Activated T-cell treated with anti-CD3 and anti-CD28 coated beads, Interleukin-2, amount 50 U/mL, for 4 hours (primary cell): ENCODE measurements around the gene SMIM36. TPM values are rescaled to one million over a fixed set of nuclear protein-coding genes. Genes with fewer than 3 reads are reported as not detected.
"Not testable (repeated sequence)": the region's sequence is repeated elsewhere in the genome, so short reads cannot be mapped to it uniquely, and the experiment has no call there.

Experiments used
- ATAC-seq, 2 donors: fragments of 200-7000 bp; cut with Tn5 transposase; one replicate each; pipeline ENCODE4 v1.10.0; 2021
- DNase-seq: peaks from one replicate; pipeline ENCODE4 v3.0.0-alpha.2; 2020
- H3K27me3 Mint-ChIP-seq: one replicate; pipeline ENCODE4 v1.8.0; 2021; ENCODE audit warnings: low read depth, mixed read lengths
- H3K36me3 Mint-ChIP-seq: one replicate; pipeline ENCODE4 v1.8.0; 2022; ENCODE audit warnings: mixed read lengths; ENCODE audit not compliant: insufficient read depth
- H3K4me1 Mint-ChIP-seq: one replicate; pipeline ENCODE4 v1.8.0; 2021; ENCODE audit warnings: low read depth, mixed read lengths
- H3K4me3 Mint-ChIP-seq: one replicate; pipeline ENCODE4 v1.8.0; 2021; ENCODE audit warnings: mild to moderate bottlenecking, moderate library complexity, mixed read lengths
- H3K9me3 Mint-ChIP-seq: one replicate; pipeline ENCODE4 v1.8.0; 2021; ENCODE audit warnings: mixed read lengths
- total RNA-seq, 3 donors: library from RNA; stranded (reverse); gene quantifications; one replicate each; pipeline ENCODE4 v1.2.1, GENCODE V29; 2021

SMIM36 gene
- total RNA-seq, 3 donors from 2014 or later, result not detected

DNA sequence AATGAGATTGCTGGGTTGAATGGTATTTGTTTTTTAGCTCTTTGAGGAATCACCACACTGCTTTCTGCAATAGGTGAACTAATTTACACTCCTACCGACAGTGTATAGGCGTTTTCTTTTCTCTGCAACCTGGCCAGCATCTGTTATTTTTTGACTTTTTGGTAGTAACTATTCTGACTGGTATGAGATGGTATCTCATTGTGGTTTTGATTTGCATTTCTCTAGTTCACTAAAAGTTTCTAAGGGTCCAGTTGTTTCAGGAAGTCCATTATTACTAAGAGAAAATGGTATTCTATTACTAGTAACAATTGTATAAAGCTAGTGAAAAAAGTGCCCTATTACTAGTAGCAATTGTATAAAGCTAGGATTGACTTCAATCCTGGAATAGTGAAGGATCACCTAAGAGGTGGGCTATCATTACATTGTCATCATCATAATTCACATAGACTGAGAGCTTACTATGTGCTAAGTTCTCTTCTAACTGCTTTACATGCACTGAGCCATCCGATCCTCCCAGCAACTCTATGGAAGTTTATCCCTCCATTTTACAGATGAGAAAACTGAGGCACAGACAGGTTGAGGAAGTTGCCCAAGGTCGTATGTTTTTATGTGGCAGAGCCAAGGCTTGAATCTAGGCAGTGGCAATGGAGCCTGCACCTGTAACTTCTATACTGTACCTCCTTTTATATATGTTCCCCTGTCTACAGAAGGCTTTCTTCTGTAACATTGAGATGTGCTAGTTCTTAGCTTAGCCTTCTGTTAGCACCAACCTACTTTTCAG is 13.4 kb upstream of the SMIM36 start:
- Mint-ChIP-seq H3K36me3 (no peaks in the 10 kb centered on the region), H3K4me1 (no peaks in the 10 kb centered on the region), H3K4me3 (no peak overlapping the region)

DNA sequence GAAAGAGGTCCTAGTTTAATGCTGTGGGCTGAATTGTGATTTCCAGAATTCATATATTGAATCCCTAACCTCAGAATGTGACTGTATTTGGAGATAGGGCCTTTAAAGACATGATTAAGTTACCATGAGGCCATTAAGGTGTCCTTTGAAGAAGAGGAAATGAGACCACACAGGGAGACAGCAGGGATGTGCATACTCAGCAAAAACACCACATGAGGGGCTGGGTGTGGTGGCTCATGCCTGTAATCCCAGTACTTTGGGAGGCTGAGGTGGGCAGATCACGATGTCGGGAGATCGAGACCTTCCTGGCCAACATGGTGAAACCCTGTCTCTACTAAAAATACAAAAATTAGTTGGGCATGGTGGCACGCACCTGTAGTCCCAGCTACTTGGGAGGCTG is 11.8 kb upstream of the SMIM36 start:
- H3K4me3 Mint-ChIP-seq, H3K9me3 Mint-ChIP-seq, DNase-seq, ATAC-seq, H3K36me3 Mint-ChIP-seq, H3K4me1 Mint-ChIP-seq: not testable (repeated sequence)
- H3K27me3 Mint-ChIP-seq, result peaks cover 12% of the 10 kb centered on the region

More for the DNA sequence above, 13.4 kb upstream of the SMIM36 start:
- Mint-ChIP-seq H3K27me3 (peaks cover 12% of the 10 kb centered on the region), H3K9me3 (no peaks in the 10 kb centered on the region)
- DNase-seq, result no peak
- ATAC-seq, result peak in 1 of 2 donors; percentile 42

DNA sequence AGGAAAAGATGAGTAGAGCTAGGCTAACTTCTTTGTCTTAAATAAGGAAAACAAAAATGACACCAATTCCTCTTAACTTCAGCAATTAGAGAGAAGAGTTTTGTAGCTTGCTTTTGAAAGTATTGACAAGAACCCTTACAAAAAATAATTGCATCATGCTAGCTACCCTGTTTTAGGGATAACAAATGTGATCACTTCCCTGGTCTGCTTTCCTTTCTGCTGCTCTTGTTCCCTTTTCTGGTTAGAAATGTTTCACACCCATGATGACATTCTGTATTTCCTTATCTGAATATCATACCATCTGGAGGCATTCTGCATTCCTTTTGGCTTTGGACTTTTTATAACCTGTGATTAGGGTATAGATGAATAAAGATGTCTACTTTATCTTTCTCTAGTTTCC is 9.9 kb upstream of the SMIM36 start:
- no peak for DNase-seq
- H3K27me3 Mint-ChIP-seq, result peaks cover 9% of the 10 kb centered on the region
- no peaks in the 10 kb centered on the region for H3K9me3 Mint-ChIP-seq
- no peaks in the 10 kb centered on the region for H3K36me3 Mint-ChIP-seq
- no peaks in the 10 kb centered on the region for H3K4me1 Mint-ChIP-seq
- no peak overlapping the region for H3K4me3 Mint-ChIP-seq
- ATAC-seq, result no peak

DNA sequence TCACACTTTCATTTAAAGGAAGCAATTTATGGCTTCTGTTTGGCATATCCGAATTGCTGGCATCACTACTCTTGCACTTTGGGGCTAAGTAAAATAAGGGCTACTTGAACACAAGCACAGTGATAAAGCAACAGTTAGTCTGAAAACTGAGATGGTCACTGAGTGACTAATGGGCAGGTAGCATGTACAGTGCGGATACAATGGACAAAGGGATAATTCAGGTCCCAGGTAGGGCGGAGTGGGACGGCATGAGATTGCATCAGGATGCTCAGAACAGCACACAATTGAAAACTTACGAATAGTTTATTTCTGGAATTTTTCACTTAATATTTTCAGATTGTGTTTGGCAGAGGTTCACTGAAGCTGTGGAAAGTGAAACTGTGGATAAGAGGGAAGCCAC is 9.2 kb upstream of the SMIM36 start:
- peaks cover 10% of the 10 kb centered on the region for H3K27me3 Mint-ChIP-seq
- no peaks in the 10 kb centered on the region for H3K4me1 Mint-ChIP-seq
- H3K36me3 Mint-ChIP-seq, result no peaks in the 10 kb centered on the region
- H3K4me3 Mint-ChIP-seq, result no peak overlapping the region
- DNase-seq, result no peak
- ATAC-seq, result no peak
- H3K9me3 Mint-ChIP-seq, result no peaks in the 10 kb centered on the region

DNA sequence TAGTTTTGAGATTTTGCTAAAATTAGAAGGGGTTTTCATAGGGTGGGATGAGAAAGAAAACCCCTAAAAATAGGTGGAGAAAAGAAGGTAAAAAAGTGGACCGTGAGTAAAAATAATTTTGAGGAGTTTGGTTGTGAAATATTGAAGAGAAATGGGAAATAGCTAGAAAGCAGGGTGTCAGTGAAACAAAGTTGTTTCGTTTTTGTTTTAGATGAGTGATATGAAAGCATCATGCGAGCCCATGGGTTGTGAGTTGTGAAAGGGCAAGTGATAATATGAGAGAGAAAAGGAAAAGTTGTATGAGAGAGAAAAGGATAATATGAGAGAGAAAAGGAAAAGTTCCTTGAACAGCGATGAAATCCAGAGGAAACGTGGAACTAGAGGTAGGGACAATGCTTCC is 7.3 kb upstream of the SMIM36 start:
- Mint-ChIP-seq H3K4me1 (peaks cover 5% of the 10 kb centered on the region), H3K27me3 (peaks cover 12% of the 10 kb centered on the region), H3K9me3 (no peaks in the 10 kb centered on the region), H3K36me3 (no peaks in the 10 kb centered on the region), H3K4me3 (no peak overlapping the region)
- DNase-seq, result no peak
- no peak for ATAC-seq

DNA sequence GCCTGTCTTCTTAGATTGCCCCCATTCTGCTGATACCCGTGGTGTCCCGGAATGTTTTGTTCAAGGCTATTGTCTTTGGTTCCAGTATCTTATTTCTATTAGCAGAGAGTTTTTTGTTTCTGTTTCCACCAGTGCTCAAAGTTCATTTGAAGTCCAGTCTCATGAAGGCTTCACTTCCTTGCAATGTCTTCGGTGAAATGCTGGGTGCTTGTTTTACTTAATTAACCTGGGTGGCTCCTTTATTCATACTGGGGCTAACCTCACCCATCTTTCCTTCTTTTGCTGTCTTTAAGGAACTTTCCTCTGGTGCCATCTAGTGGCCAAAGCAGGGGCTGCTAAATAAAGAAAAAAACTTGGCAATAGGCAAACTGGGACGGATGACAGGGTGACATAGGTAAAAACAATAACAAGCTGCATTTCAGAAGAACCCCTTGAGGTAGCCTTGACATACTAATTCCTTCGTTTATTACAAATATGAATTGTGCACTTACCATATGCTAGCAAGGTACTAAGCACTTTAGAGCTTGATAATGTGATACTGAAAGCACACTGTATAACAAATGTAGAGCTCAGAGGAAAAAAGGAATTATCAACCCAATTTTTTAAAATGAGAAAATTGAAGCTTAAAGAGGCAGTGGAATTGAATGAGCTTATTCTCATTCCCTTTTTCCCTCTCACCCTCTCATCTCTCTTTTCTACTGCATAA is 2.8 kb upstream of the SMIM36 start:
- H3K27me3 Mint-ChIP-seq, result peaks cover 6% of the 10 kb centered on the region
- H3K9me3 Mint-ChIP-seq, result no peaks in the 10 kb centered on the region
- H3K36me3 Mint-ChIP-seq, result no peaks in the 10 kb centered on the region
- H3K4me1 Mint-ChIP-seq, result peaks cover 5% of the 10 kb centered on the region
- no peak overlapping the region for H3K4me3 Mint-ChIP-seq
- DNase-seq, result peak; percentile 57
- peak in 1 of 2 donors; percentile 41 for ATAC-seq

DNA sequence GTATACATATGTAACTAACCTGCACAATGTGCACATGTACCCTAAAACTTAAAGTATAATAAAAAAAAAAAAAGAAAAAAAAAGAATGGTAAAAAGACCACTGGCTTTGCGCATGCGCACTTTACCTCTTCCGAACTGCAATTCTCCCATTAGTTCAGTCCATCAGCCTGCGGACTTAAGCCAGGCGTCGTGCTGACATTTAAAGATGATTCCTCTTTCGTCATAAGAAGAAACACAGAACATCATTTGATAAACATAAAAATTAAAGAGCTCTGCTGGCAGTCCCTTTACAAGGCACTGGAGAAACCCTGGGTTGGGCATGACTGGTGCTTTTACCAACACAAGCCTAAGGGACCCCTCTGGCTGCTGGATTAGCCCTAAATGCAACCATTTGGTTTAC is 3.6 kb downstream of the SMIM36 start:
- ATAC-seq, H3K36me3 Mint-ChIP-seq, H3K4me3 Mint-ChIP-seq, H3K9me3 Mint-ChIP-seq, H3K4me1 Mint-ChIP-seq, H3K27me3 Mint-ChIP-seq, DNase-seq: not testable (repeated sequence)

DNA sequence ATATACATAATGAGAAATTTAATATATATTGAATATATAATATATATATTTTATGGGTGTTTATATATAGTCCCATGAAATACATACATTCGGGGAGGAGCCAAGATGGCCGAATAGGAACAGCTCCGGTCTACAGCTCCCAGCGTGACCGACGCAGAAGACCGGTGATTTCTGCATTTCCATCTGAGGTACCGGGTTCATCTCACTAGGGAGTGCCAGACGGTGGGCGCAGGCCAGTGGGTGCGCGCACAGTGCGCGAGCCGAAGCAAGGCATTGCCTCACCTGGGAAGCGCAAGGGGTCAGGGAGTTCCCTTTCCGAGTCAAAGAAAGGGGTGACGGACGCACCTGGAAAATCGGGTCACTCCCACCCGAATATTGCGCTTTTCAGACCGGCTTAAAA is 9.6 kb downstream of the SMIM36 start:
- H3K27me3 Mint-ChIP-seq, ATAC-seq, H3K4me1 Mint-ChIP-seq, H3K4me3 Mint-ChIP-seq, H3K9me3 Mint-ChIP-seq, H3K36me3 Mint-ChIP-seq, DNase-seq: not testable (repeated sequence)

DNA sequence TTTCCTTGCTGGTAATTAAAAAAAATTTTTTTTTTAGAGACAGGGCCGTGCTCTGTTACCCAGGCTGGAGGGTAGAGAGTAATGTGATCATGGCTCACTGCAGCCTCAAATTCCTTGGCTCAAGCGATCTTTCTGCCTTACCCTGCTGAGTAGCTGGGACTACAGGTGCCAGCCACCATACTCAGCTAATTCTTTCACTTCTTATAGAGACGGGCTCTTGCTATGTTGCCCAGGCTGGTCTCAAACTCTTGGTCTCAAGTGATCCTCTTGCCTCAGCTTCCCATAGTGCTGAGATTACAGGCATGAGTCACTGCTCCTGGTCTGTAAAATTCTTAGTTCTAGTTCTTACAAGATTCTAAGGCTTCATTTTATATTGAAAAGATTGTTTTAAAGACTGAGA is 11.1 kb downstream of the SMIM36 start:
- H3K36me3 Mint-ChIP-seq, result no peaks in the 10 kb centered on the region
- no peaks in the 10 kb centered on the region for H3K4me1 Mint-ChIP-seq
- ATAC-seq, result no peak
- no peak for DNase-seq
- H3K27me3 Mint-ChIP-seq, result peaks cover 3% of the 10 kb centered on the region
- no peaks in the 10 kb centered on the region for H3K9me3 Mint-ChIP-seq
- no peak overlapping the region for H3K4me3 Mint-ChIP-seq

DNA sequence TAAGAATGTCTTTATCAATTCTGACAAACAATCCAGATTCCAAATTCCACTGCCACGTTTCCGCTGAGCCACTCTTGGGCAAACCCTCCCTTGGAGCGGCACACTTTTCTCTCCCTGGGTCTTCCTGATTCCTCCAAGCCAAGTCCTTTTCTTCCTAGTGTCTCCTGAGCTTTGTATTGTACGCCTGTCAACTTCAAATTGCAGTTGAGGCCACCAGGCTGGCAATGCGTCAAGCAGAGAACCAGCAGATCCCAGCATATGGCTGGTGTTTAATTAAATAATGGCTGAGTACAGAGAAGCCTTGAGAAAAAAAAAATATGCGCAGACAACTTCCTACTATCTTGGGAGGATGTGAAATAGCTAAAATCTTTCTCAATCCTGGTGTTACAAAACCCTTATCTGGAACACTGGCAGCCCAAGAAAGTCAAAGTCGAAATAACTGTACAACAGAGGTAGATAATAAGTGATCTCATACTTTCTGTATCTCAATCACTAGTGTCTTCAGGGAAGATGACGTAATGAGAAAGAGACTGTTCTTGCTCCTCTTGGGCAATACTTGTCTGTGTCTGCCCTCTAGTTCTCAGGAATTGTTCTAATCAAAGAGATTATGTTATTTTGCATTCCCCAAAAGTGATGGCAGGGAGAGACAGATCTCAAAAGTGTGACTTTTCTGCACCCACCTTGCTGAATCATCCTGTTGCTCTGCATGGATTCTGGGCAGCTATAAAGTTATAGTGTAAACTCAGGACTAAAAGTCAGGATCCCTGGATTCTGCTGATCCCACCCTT is 15.0 kb downstream of the SMIM36 start:
- Mint-ChIP-seq H3K27me3 (peaks cover 8% of the 10 kb centered on the region), H3K9me3 (no peaks in the 10 kb centered on the region), H3K4me3 (no peak overlapping the region), H3K4me1 (no peaks in the 10 kb centered on the region), H3K36me3 (no peaks in the 10 kb centered on the region)
- no peak for ATAC-seq
- DNase-seq, result no peak

DNA sequence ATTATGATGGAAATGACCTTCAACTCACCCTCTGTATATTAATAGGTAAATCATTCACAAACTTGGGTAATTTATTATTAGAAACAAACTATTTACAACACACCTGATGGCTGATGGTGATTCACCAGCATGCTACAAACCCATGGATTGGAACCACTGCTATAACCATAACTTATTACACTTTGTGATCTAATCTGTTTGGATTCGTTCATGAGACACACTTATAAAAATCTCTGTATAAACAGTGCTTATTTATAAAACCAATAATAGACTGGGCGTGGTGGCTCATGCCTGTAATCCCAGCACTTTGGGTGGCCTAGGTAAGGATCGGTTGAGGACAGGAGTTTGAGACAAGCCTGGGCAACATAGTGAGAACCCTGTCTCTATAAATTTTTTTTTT is 16.0 kb downstream of the SMIM36 start:
- H3K4me3 Mint-ChIP-seq, result no peak overlapping the region
- DNase-seq (no peak), ATAC-seq (no peak)
- H3K27me3 Mint-ChIP-seq, result peaks cover 8% of the 10 kb centered on the region
- H3K4me1 Mint-ChIP-seq, result no peaks in the 10 kb centered on the region
- no peaks in the 10 kb centered on the region for H3K36me3 Mint-ChIP-seq
- no peaks in the 10 kb centered on the region for H3K9me3 Mint-ChIP-seq

DNA sequence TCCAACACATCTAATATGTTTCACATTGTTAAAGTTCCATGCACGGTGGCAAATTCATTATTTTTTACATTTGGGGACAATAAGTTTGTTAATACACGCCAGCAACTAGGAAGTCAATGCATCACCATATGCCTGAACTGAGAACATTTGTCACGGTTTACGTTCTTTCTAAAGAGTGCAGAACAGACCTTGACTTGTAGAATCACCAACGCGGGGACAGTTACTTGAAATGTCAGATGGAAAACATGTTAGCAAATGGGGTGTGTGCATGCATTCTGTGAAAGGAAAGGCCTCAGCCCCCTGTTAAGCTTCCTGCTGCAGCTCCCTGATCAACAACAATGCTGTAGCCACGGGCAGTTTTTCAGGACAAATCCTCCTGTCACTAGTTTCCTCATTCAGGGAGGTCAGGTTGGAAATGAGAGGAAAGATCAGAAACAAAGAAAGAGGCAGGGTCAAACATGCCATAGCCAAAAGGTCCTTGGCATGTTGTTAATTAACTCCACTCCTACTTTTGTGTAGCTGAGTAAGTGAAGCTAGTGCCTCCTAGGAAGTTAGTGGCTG is 18.4 kb downstream of the SMIM36 start:
- Mint-ChIP-seq H3K36me3 (no peaks in the 10 kb centered on the region), H3K4me3 (no peak overlapping the region), H3K27me3 (peaks cover 11% of the 10 kb centered on the region), H3K4me1 (no peaks in the 10 kb centered on the region), H3K9me3 (no peaks in the 10 kb centered on the region)
- ATAC-seq (no peak), DNase-seq (no peak)

DNA sequence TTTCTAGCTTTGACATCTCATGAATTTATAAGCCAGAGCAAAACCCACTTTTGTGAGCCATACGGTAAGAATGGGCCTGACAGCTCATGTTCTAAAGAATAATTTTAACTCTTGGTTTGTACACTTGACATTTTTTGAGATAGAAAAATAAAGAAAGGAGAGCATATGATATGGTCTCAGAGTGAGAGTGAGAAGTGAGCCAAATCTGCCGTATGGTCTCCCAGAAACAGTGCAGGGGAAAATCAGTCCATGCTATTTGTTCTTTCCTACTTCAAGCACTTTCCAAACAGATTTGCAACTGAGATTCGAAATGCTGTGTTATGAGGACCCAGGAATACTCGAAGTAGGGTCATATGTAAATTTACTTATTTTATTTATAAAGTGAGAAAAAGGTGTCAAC is 20.9 kb downstream of the SMIM36 start:
- H3K9me3 Mint-ChIP-seq, result no peaks in the 10 kb centered on the region
- no peaks in the 10 kb centered on the region for H3K4me1 Mint-ChIP-seq
- H3K36me3 Mint-ChIP-seq, result no peaks in the 10 kb centered on the region
- no peak for ATAC-seq
- H3K27me3 Mint-ChIP-seq, result peaks cover 9% of the 10 kb centered on the region
- H3K4me3 Mint-ChIP-seq, result no peak overlapping the region
- DNase-seq, result no peak

DNA sequence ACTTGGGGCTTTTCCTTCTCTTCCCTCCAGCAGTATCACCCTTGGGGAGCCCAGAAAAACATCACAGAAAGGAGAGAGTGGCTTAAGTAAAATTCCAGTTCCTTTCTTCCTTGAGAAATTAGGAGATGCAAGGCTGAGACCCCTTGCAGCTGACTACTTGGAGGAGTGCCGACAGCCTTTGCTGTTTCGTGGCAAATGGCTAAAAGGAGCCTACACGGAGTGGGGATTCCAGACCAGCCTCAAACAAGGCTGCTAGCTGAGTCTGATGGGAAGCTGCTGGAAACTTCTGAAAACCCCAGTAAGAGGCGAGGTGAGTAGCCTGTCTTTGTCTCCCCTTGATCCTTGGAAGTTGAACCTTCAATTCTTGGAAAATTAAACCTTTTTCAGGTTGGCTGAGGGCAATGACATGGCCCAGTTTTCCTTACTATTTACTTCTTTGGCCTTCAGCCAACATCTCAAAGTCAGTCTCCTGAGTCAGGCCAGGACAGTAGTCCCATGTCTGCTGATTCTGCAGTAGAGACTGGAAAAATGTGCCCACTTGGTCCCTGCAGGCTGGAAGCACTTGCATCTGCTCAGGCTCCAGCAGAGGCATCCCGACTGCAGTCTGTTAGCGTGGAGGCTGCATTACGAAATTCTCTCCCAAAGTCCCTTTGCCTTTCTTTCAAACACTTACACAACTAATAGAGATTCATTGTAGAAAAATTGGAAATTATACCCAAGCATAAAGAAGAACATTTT is 23.4 kb downstream of the SMIM36 start:
- Mint-ChIP-seq H3K4me3 (no peak overlapping the region), H3K4me1 (no peaks in the 10 kb centered on the region), H3K9me3 (no peaks in the 10 kb centered on the region), H3K36me3 (no peaks in the 10 kb centered on the region), H3K27me3 (peaks cover 5% of the 10 kb centered on the region)
- no peak for DNase-seq
- no peak for ATAC-seq
